Cortex of kidney (tissue), 1 donor: ENCODE measurements around the gene SLC4A1AP.

Experiments
- DNase-seq: peaks from one replicate; lab custom pipeline; 2025; lab: John Stamatoyannopoulos, UW

SLC4A1AP gene

GRCh38 chr2:27720004-27720551 is 56.4 kb downstream of the SLC4A1AP start:
- DNase-seq = no peak

- DNase-seq = no peak
Measured at GRCh38 chr2:27721335-27721734, 57.6 kb downstream of the SLC4A1AP start.

DNA sequence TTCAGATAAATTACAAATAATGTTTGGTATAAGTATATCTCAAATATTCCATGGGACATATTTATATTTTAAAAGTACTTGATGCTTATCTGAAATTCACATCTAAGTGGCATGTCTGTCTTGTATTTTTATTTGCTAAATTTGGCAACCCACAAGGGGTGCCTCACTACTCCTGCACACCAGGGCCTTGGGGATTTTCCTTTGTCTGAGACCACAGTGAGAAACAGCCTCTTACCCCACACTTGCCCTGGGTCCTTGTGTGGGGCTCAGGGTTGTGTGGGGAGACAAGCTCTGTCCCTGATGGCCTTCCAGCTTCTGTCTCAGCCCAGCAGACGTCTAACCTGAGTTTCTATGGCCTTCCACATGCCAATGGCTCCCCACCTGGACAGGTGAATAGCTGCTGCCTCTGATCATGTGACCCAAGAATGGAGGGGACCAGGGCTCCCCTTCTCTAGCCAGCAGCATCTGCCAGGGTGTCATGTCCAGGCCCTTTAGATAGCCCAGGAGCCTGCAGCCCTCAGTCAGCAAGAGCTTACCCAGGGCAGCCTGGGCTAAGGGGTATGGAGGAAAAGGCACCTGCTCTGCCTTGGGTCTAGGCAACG is 58.3 kb downstream of the SLC4A1AP start:
- DNase-seq = no peak

GRCh38 chr2:27723372-27724144 is 59.9 kb downstream of the SLC4A1AP start:
- no peak for DNase-seq

DNA sequence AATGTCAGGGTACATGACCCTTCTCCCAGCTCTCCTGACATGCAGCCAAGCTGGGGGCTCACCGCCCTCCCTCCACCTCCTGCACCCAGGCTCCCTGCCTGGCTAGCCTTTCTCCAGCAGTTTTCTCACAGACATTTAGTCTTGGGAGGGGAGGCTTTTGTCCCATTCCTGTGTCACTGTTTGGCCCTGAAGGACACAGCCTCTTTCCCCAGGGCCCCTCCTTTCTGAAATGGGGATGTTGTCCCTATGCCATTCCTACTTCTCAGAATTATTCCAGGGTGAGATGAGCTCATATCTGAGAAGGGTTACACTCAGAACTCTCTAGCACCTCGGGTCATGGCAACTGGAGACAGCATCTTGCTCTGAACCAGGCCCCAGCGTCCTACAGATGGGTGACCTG is 60.5 kb downstream of the SLC4A1AP start:
- DNase-seq = no peak

GRCh38 chr2:27724905-27725701 is 61.4 kb downstream of the SLC4A1AP start:
- DNase-seq = no peak

DNA sequence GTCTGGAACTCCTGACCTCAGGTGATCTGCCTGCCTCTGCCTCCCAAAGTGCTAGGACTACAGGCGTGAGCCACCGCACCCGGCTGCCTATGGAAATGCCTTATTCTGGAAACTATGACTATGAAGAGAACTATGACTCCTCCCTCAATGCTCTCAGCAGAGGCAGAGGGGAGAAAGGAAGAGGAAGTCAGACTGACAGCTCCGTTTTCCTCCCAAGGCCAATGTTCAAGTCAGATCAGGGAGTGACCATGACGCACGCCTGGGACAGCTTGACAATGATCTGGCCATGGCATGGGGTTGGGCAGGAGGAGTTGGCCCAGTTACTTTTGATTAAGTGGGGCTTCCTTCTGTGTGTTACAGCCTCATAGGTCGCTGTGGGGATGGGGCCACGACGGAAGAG is 63.6 kb downstream of the SLC4A1AP start:
- no peak for DNase-seq

DNA sequence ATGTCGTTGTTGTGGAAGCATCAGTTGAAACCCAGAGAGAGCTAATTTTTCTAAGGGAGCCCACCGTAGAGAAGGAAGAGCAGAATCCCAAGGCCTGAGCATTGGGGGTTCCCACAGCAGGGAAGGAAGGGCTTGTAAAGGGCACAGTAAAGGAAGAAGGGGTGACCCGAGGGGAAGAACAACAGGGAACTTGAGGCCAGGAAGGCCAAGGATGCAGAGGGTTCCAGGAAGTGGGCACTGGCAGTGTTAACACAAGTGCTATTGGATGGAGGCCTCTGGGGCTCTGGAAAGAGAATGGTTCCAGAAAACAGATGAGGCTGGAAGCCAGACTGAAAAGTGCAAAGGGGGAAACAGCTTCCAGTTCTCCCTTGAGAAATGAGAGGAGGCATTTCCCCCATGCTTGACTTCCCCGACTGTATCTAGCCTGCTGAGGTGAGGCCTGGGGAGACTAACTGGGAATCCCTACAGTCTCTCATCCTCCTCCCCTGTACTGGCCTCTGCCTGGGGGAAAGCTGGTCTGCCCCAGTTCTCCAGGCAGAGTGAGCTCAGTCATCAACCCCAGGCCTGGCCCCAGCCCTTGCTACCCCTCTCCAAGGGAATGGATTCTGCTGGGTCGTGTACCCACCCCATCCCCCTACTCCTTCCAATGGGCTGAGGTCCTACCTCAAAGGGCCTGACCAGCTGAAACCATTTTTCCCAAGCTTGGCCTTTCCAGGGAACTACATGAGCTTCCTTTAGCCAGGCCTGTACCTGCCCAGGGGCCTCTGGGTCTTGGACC is 64.6 kb downstream of the SLC4A1AP start:
- no peak for DNase-seq

- no peak for DNase-seq
Measured at GRCh38 chr2:27729198-27729597, 65.5 kb downstream of the SLC4A1AP start.

DNA sequence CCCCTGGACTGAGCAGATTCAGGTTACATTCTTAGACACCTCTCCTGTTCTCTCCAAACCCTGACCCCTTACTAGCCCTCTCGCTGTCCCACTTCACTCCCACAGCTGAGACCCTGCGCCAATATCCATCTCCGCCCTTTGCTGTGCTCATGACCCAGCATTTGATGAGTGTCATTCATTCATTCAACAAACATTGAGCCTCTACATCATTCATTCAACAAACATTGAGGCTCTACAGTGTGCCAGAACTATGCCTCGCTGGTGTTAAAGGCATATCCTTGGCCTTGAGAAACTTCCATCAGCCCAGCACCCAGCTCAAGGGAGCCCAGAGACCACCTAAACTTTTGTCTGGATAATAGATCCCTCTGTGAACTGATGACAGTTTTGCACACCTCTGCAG is 65.9 kb downstream of the SLC4A1AP start:
- DNase-seq = no peak

GRCh38 chr2:27730261-27730662 is 66.6 kb downstream of the SLC4A1AP start:
- DNase-seq = no peak

- DNase-seq = no peak
Measured at GRCh38 chr2:27730980-27731691, 67.4 kb downstream of the SLC4A1AP start.

GRCh38 chr2:27734305-27734704 is 70.6 kb downstream of the SLC4A1AP start:
- DNase-seq = no peak

DNA sequence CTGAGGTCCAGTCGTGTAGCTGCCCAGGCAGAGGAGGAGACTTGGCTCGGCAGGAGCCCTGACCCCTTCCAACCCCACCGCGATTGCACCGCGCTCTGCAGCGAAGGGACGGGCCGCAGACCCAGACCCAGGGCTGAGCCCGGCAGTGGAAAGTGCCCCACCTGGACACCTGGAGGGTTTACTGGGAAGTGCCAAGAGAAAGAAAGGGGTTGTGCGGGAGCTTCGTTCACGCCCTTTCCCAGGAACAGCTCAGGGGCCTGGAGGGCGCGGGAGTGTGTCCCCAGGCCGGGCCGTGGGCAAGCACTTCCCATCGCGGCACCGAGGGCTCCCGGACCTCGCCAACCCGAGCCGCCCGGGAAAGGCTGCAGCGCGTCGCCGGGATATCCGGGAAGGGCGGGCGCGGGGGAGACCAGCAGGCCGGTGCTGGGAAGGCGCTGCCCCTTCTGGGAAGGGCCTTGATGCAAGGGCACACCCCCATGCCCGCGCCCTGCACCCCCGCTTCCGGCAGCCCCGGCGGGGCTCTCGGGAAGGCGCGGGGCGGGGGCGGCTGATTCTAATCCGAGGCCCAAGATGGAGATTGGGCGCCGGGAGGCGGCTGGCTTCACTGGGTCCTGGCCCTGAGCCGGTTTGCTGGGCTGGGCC is 71.7 kb downstream of the SLC4A1AP start:
- no peak for DNase-seq

- DNase-seq = no peak
Measured at GRCh38 chr2:27736031-27736889, 72.6 kb downstream of the SLC4A1AP start.

- no peak for DNase-seq
Measured at GRCh38 chr2:27736890-27737204, 73.2 kb downstream of the SLC4A1AP start.

DNA sequence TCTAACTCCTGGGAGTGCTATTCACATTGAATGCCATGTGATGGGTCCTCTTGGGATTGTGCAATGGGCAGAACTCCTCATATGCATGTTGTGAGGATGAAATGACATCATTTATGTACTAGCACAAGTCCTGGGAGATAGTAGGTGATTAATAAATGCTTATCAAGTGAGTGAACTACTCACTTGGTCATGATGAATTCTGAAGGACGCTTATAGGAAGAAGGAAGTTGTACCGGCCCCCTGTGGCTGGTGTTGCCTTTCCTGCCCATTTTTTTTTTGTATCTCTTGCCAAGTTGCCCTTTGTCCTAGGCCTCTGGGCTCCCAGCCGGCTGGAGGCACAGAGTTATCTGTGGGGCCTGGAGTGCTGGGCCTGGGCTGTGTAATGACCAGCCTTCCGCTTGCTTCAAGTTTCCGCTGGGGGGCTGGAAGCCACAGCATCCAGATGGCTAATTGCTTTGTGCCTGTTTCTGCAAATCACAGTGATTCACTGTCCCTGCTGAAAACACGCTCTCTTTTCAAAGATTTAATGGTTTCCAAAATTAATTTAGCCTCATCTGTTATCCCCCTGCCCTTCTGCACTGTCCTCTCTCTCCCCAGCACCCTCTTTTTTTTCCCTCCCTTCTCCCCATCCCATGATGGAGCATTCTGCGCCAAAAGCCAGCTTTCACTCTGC is 74.1 kb downstream of the SLC4A1AP start:
- DNase-seq = no peak

- no peak for DNase-seq
Measured at GRCh38 chr2:27738349-27739057, 74.8 kb downstream of the SLC4A1AP start.

- DNase-seq = no peak
Measured at GRCh38 chr2:27739058-27739373, 75.3 kb downstream of the SLC4A1AP start.
